Glomerular visceral epithelial cell (primary cell): ENCODE measurements around the gene CCDC90B.
"Not testable (repeated sequence)": the region's sequence is repeated elsewhere in the genome, so short reads cannot be mapped to it uniquely, and the experiment has no call there.

Experiments used
- DNase-seq: peaks from one replicate; pipeline ENCODE4 v3.0.0-alpha.2; 2016; ENCODE audit errors: extremely low spot score

The CCDC90B gene, protein sequence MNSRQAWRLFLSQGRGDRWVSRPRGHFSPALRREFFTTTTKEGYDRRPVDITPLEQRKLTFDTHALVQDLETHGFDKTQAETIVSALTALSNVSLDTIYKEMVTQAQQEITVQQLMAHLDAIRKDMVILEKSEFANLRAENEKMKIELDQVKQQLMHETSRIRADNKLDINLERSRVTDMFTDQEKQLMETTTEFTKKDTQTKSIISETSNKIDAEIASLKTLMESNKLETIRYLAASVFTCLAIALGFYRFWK

DNA sequence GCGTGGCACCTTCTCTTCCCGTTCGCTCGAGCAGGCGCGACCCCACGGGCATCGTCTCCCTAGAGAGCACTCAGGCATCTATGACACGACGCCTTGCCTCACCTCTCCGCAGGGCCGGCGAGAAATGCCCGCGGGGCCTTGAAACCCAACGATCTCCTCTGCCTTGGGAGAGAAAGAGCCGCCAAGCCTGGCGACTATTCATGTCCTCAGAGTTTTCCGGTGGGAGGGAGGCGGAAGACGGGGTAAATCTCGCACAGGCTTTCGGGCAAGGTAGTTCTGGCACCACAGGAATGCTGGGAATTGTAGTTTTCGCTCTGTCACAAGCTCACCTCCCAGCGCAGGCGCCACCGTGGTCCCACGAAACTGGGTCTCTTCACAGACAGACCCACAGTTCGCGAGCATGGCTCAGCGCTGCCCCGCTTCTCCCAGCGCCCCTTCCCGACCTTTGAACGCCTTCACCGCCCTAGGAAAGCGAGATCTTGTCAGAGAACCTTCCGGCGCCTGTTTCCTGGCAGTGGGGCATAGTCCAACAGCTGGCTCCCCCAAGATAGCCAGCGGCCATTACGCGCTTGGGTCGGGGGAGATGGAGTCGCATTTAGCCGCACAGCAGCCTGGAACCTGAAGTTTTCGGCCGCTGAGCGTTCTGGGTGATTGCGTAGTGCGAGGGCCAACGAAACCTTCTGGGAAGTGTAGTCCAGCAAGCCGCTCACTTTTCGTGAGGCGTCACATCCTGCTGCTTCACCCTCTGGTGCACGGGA, at the start of gene CCDC90B:
TSS of gene CCDC90B (minus strand) at position 597 of the 758 bp plus-strand sequence. CDS start at position 202, 395 bp downstream.
- peak; percentile 93 for DNase-seq

DNA sequence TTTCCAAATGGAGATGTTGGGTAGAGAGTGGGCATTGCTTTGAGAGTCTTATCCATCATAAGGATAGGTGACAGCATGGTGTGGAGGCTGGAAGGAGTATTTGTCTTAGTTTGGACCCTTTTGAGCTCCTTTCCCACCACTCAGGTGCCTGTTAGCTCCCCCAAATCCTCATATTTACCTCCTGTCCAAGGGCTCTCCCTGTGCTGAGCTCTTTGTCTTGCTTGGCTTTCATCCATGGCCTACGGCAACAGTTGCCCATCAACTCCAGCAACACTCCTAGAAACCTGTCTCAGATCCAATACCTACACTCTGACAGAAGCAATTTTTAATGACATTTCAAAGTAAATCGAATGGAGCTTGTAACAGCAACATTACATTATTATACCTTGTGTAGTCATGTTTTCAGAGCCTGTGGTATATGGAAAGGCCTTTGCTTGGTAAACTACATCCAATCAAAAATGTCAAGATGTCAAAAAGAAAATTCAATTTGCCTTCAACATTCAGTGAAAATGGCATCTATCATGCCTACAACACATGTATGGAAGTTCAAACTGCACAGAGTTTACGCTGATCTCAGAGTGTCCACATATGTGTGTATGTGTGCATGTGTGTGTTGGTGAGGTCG, 49.4 kb upstream of the CCDC90B start:
- no peak for DNase-seq

DNA sequence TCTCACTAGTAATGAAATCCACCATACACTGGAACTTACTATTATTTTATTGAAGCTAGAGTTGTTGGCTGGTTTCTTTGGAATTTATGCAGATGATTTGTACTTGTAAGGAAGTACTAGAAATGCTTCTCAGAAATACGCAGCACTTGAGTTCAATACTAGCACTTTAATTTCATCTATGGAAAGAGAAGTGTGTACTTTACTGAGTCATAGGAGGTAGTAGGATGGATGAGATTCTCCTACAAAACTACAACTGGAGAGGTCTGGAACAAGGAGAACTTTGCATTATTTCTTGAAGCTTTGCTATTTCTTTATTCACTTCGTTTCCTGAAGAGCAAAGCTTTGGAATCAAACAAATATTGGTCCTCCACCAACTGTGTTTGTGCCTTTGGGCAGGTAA, 44.1 kb upstream of the CCDC90B start:
- no peak for DNase-seq

DNA sequence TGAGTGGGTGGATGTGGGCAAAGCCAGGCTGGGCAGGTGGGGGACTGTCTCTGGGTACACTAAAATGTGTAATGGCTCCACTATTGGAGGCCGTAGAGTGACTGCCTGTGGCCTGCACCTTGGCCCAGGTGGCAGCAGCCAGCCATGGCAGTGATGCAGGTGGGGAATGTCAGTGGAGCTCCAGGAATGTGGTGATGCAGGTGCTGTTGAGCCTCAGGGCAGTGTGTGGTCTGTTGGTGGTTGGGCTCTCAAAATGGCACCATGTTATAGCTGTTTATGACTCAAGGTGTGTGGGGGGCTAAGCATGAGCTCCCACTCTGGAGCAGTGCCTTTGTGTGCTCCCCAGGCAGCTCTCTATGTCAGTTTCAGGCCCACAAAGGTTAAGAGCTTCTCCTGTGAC, 40.2 kb upstream of the CCDC90B start:
- no peak for DNase-seq

DNA sequence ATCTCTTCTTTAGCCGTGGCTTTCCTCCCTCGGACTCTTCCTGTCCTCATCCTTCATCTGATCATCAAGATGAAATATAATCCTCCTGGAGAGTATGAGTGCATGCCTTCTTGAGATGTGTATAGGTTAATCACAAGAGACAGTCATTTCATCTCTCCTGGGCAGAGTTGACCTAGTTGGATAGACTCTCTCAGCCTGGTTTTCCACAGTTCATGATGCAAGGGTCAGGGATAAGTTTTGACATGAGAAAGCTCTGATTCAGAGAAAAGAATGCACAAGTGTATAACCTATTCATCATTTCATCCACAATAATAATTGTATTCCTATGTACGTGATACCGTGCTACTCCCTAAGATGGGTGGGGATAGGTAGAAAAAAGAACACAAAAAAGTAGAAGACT, 33.2 kb upstream of the CCDC90B start:
- DNase-seq = no peak

DNA sequence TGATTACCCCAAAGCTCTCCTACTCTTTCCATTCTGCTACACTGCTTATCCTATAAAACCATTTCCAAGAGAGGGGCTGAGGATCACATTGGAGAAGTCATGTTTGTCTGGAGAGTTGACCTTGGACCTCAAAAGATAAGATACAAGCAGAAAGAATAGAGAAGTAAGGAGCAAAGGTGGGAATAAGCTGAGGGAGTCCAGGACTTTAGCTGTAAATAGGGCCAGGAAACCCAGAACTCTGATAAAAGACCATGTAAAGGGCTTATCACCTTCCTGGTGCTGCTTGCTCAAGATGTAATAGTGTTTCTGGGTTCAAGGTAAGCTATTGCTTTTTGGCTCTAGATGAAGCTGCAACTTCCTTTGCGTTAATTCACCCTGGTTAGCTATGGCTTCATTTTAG, 32.8 kb upstream of the CCDC90B start:
- no peak for DNase-seq

DNA sequence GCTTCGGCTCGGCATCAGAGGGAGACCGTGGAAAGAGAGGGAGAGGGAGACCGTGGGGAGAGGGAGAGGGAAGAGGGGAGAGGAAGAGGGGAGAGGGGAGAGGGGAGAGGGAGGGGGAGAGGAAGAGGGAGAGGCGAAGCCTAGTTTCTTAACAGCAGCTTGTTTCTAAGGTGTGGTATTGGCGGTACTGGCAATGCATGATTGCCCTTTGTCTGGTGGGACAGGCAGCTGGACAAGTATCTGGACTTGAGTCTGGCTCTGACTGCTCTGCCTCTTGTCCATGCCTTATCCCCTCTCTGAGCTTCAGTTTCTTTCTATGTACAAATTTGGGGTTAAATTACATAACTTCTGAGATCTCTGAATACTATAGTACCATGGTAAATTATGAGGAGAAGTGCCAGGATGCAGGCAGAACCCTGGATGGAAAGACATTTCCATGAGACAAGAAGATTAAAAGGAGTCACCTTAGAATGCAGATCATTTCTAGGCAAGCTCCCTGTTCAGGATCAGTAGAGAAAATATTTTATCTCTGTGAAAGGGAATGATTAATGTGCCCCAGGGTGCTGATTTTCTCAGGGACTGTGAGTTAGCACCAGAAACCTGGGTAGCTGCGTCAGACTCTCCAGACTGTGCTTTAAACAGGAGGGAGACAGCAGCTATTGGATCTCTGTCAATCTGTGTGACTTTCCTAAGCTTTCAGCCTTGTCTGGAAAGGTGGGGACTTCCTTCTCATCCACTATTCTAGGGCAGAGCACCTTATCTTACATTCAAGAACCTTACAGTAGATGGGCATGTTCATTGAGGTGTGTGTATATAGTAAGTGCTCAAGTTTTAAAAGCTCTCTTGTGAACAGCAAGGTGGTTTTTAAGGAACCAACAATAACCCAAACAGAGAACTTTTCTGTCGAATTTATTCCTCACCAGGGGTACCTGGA, 31.9 kb upstream of the CCDC90B start:
- DNase-seq = no peak

DNA sequence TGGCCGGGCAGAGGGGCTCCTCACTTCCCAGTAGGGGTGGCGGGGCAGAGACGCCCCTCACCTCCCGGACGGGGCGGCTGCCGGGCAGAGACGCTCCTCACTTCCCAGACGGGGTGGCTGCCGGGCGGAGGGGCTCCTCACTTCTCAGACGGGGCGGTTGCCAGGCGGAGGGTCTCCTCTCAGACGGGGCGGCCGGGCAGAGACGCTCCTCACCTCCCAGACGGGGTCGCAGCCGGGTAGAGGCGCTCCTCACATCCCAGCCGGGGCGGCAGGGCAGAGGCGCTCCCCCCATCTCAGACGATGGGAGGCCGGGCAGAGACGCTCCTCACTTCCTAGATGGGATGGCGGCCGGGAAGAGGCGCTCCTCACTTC, 30.7 kb upstream of the CCDC90B start:
- not testable (repeated sequence) for DNase-seq

DNA sequence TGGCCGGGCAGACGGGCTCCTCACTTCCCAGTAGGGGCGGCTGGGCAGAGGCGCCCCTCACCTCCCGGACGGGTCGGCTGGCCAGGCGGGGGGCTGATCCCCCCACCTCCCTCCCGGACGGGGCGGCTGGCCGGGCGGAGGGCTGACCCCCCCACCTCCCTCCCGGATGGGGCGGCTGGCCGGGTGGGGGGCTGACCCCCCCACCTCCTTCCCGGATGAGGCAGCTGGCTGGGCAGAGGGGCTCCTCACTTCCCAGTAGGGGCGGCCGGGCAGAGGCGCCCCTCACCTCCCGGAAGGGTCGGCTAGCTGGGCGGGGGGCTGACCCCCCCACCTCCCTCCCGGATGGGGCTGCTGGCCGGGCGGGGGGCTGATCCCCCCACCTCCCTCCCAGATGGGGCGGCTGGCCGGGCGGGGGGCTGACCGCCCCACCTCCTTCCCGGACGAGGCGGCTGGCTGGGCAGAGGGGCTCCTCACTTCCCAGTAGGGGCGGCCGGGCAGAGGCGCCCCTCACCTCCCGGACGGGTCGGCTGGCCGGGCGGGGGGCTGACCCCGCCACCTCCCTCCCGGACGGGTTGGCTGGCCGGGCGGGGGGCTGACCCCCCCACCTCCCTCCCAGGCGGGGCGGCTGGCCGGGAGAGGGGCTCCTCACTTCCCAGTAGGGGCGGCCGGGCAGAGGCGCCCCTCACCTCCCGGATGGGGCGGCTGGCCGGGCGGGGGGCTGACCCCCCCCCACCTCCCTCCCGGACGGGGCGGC, 30.2 kb upstream of the CCDC90B start:
- not testable (repeated sequence) for DNase-seq

DNA sequence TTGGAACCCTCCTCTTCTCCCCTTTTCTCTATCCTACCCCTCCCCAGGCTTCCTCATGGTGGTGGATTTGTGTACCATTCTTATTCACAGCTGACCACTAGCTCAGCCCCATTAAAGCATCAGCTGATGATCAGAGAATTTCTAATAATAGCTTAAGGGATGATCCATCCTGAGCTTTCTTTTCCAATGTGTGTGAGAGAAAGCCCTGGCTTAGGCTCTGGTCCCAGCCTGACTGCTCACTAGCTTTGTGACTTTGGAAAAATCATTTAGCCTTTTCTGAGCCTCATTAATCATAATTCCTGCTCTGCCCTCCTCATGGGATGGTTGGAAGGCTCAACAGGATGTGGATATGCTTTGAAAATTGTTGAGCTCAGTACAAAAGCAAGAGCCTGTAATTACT, 26.3 kb upstream of the CCDC90B start:
- DNase-seq = no peak

DNA sequence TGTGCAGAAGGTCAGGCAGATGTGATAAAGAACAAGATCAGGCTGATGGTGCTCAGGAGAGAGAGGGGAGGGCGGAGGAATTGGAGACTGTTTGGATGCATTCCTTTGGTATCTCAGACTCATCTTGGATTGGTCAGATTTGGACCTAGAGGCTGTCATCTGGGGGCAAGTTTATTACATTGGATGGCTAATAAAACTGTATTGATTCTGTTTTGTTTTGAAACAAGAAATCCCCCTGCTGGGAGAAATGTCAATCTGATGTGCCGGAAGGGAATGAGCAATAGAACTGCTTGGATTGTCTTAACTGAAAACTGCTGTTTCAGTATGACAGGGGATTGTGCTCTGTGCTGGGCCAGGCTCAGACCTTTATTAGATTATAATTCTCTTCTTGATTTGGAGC, 25.5 kb upstream of the CCDC90B start:
- no peak for DNase-seq

DNA sequence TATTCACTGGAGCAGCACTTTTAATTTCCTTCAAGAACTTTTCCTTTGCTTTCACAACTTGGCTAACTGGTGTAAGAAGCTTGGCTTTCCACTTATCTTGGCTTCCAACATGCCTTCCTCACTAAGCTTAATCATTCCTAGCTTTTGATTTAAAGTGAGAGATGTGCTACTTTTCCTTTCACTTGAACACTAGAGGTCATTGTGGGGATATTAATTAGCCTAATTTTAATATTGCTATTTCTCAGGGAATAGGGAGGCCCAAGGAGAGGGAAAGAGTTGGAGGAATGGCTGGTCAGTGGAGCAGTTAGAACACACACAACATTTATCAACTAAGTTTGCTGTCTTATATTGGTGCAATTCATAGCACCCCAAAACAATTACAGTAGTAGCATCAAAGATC, 24.6 kb upstream of the CCDC90B start:
- no peak for DNase-seq

DNA sequence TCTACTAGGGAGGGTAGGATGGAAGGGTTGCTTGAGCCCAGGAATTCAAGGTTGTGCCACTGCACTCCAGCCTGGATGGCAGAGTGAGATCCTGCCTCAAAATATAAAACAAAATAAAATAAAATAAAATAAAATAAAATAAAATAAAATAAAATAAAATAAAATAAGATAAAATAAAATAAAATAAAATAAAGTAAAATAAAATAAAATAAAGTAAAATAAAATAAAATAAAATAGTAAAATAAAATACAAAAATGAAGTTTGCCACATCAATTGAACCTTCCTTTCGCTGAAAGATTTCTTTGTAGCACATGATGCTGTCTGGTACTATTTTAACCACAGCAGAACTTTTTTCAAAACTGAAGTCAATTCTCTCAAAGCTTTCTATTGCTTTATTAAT, 22.4 kb upstream of the CCDC90B start:
- not testable (repeated sequence) for DNase-seq

DNA sequence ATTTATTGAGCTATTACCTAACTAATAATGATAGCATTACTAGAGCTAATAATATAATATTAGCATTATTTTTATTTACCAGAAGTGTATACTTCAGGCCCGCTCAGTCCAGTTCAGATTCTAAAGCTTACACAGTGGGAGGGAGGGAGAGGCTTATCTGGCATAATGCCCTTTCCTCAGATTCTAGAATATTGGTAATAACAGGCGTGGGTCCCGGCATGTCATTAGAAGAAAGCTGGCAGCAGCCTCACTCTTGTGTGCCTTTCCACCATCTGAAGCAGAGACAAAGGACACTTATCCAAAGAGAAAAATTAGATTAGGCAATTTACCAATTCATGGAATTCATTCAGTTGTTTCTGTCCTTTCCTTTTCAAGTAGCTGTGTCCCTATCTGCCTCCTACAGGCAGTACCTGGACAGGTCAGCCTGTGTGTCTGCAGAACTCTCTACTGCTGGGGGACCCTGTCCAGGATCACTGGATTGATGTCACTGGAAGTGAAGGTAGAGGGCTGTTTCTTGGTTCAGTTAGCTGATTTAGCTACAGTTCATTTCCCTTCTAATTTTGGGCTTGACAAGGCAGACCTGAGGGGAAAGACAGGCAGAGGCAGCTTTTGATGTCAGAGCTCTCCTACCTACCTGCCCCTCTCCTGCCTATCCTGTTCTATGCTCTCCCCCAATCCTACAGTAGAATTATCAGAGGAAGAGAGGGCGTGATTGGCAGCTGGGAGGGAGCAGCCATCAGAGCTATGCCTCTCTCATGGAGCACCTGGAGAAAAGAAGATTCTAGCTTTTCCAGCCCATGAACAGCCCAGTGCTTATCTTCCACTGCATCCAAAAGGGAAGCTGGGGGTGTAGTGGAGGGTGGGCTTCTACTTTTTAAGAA, 20.3 kb upstream of the CCDC90B start:
- DNase-seq = no peak

DNA sequence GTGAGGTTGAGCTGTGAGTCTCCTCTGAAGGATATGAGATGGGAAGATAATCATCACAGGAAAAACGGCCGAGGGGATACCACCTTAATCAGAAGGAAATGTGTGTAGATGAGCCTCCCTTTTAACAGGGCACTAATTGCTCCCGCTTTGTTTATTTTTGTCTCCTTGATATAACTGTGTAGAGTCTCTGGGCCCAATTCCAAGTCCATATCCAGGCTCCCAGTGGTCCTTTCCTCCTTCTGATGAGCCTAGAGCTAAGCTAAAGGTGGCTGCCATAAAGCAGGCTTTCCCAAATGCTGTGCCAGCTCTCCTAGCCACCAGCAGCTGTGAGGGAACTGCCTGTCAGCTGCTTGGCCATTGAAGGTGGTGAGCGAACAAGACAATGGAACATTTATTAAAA, 17.1 kb upstream of the CCDC90B start:
- no peak for DNase-seq

DNA sequence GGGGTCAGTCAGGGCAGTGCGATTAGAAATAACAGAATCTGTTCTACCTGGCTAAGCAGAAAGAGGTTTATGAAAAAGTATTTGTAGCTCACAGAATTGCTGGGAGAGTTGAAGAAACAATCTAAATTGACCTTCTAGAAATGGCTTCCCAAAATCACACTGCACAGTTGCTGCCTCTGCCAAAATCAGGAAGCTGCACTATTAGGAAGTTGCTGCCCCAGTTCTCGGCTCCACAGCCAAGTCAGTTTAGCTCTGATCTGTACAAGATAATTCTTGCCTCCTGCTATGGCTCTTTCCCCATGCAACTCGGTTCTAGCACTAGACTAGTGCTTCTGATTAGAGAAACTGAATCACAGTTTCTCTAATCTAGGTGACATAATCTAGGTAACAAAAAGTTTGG, 16.0 kb upstream of the CCDC90B start:
- no peak for DNase-seq

DNA sequence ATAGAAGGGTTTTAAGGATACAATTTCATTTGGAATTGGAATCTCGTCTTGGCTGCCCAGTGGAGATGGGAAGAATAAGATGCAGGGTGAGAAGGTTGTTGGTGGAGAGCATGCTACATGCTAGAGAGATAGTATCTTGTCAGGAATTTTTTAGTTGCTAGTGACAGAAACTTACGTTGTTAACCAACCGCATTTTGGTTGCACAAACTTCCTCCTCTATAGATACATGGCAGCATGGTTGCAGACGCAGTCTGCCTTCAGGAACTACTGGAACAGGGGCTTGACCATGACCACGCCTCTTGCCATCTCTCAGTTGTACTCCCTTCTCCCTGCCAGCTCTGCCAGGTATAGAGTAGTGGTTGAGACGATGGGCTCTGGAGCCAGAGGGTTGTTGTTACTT, 13.5 kb upstream of the CCDC90B start:
- DNase-seq = no peak

DNA sequence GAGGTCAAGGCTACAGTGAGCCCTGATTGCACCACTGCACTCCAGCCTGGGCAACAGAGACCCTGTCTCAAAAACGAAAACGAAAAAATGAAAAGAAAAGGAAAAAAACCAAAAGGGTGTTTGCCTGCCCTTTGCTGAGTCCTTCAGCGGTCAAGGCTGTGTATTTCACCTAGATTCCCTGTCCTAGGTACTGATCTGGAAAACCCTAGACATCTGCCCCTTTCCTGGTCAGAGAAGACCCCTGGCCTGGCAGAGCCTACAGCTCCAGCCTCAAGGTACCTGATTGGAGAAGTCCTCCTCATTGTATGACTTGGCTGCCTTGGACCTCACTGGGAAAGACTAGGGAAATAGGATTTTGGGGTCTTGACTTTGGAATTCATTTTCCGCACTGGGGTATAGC, 8.0 kb upstream of the CCDC90B start:
- DNase-seq = no peak

DNA sequence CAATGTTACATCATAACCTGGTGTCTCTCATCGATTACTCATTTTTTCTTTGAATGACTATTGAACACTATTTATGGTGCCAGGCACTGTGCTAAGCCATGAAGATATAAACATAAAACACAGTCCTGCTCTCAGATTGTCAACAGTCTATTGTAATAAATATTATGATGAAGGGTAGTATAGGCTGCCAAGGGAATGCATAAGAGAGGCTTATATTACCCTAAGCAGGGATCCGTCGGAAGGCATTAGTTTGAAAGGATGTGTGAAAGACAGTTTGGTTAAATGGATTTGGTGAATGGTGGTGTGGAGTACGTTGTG, 7.2 kb upstream of the CCDC90B start:
- DNase-seq = no peak

DNA sequence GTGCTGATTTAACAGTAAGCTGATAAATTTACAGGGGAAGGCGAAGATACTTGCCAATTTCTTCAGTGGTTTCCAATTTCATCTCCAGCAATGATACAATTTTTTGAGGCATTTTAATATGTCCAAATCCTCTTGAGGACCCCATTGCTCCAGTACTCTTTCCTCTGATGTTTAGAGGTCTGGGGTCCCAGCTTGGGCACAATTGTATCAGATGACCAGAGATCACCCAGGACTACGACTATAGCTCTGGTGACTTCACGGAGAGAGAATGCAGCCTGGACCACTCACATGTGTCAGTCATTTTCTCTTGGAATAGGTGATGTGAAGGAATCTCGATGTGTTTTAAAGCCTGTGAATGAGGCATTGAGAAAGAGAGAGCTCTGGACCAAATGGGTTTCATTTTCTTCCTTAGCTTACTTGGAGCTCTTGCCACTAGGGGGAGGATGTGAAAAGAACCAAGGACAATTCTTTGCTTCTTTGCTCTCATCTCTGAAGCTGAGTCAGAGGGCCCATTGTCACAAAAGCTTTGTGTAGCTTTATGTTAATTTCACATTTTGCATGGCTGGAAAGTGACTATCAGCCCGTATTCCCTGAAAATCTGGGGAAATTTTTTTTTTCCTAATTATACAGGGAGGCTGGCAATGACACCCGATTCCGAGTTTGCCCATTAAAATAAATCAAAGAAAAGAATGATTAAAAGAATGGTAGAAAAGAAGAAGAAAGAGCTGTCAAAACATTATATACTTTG, 6.7 kb upstream of the CCDC90B start:
- peak; percentile 52 for DNase-seq
